Nephron progenitor cell (in vitro differentiated cells): ENCODE data around the gene GAGE10.

ENCODE experiments used
- DNase-seq: peaks from one replicate; pipeline ENCODE4 v3.0.0; 2021
- H3K27ac Mint-ChIP-seq: 2 replicates; pipeline ENCODE4 v1.8.0; 2021; ENCODE audit warnings: mild to moderate bottlenecking, moderate library complexity, mixed read lengths
- H3K27me3 Mint-ChIP-seq: 2 replicates; pipeline ENCODE4 v1.8.0; 2021; ENCODE audit warnings: mild to moderate bottlenecking, low read depth, mixed read lengths; ENCODE audit not compliant: poor library complexity
- H3K36me3 Mint-ChIP-seq: 2 replicates; pipeline ENCODE4 v1.8.0; 2021; ENCODE audit warnings: low read depth, mixed read lengths
- H3K4me1 Mint-ChIP-seq: 2 replicates; pipeline ENCODE4 v1.8.0; 2021; ENCODE audit warnings: mixed read lengths
- H3K4me3 Mint-ChIP-seq: 2 replicates; pipeline ENCODE4 v1.8.0; 2021; ENCODE audit warnings: mild to moderate bottlenecking, moderate library complexity, mixed read lengths
- H3K9me3 Mint-ChIP-seq: 2 replicates; pipeline ENCODE4 v1.8.0; 2021; ENCODE audit warnings: mild to moderate bottlenecking, moderate library complexity, mixed read lengths
- TF ChIP-seq, protein P1 (sequence below): fragments of 200-600 bp; sonication (generic); IDR thresholded peaks from 2 replicates; pipeline ENCODE4 v1.5.0; 2021; ENCODE audit warnings: antibody characterized with exemption

GAGE10 gene

DNA sequence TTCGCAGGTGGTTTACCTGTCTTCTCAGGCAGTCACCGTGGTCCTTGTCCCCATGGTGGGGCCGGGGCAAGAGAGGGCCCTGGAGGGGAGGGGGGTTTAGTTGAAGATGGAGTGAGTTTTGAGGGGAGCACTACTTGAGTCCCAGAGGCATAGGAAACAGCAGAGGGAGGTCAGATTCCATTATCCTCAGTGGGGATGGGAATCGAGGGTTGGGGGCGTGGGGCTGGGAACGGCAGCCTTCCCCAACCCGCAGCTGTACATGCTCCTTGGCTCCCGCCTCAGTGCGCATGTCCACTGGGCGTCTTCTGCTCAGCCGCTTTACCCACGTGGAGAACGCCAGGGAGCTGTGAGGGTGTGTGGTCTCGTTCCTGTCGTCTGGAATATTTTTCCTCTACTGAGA is at the start of gene GAGE10:
GAGE10 (plus strand) TSS at position 301 of the 400 bp plus-strand sequence. CDS start 1,214 bp downstream, outside the sequence.
- Mint-ChIP-seq H3K27ac (no peak within 1 kb of the TSS), H3K9me3 (peaks cover 58% of the 10 kb centered on the region), H3K36me3 (peaks cover 3% of the 10 kb centered on the region)

GRCh38 chrX:49254639-49255038 is 48.8 kb upstream of the GAGE10 start:
- H3K4me3 Mint-ChIP-seq = no peak overlapping the region
- H3K9me3 Mint-ChIP-seq = peaks cover 48% of the 10 kb centered on the region
- no peak for DNase-seq
- no peaks in the 10 kb centered on the region for H3K36me3 Mint-ChIP-seq
- peaks cover under 1% of the 10 kb centered on the region for H3K4me1 Mint-ChIP-seq
- no peak overlapping the region for H3K27ac Mint-ChIP-seq
- H3K27me3 Mint-ChIP-seq = no peaks in the 10 kb centered on the region
- TF ChIP-seq, protein P1, sequence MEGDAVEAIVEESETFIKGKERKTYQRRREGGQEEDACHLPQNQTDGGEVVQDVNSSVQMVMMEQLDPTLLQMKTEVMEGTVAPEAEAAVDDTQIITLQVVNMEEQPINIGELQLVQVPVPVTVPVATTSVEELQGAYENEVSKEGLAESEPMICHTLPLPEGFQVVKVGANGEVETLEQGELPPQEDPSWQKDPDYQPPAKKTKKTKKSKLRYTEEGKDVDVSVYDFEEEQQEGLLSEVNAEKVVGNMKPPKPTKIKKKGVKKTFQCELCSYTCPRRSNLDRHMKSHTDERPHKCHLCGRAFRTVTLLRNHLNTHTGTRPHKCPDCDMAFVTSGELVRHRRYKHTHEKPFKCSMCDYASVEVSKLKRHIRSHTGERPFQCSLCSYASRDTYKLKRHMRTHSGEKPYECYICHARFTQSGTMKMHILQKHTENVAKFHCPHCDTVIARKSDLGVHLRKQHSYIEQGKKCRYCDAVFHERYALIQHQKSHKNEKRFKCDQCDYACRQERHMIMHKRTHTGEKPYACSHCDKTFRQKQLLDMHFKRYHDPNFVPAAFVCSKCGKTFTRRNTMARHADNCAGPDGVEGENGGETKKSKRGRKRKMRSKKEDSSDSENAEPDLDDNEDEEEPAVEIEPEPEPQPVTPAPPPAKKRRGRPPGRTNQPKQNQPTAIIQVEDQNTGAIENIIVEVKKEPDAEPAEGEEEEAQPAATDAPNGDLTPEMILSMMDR = no peak

More for the DNA sequence above, at the start of gene GAGE10:
- Mint-ChIP-seq H3K4me3 (no peak within 1 kb of the TSS), H3K27me3 (peaks cover 6% of the 10 kb centered on the region), H3K4me1 (no peaks in the 10 kb centered on the region)
- no peak for DNase-seq
- TF ChIP-seq, protein P1 = no peak

DNA sequence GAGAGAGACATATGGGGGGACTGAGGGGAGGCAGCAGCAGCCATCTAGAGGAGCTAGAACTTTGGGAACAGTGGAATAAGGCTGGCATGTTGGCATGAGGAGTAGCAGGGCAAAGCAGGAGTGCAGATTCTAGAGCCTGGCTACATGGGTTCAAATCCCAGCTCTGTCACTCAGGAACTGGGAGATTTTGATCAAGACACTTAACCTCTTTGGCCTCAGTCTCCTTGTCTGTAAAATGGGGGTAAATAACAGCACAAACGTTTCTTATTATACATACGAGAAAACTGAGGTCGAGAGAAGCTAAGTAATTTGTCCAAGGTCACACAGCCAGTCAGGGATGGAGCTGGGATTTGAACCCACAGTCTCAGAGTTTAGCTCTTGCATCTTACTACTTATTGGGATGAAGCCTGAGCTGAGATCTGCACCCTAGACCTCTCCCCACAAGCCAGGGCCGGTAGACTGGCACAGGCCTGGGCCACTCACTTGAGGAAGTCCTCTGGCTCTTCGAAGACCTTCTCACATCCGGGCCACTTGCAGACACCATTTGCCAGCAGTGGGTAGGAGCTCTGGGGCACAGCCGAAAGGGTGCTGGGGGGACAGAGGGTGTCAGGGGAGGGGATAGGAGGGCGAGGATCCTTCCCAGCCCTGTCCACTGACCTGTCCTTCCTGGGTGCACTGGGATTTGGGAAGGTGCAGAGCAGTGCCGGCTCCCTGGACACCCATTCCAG is 47.0 kb upstream of the GAGE10 start:
- no peak overlapping the region for H3K4me3 Mint-ChIP-seq
- H3K9me3 Mint-ChIP-seq = peaks cover 49% of the 10 kb centered on the region
- H3K27me3 Mint-ChIP-seq = no peaks in the 10 kb centered on the region
- H3K4me1 Mint-ChIP-seq = peaks cover 5% of the 10 kb centered on the region
- TF ChIP-seq, protein P1 = no peak
- no peak overlapping the region for H3K27ac Mint-ChIP-seq
- H3K36me3 Mint-ChIP-seq = no peaks in the 10 kb centered on the region
- DNase-seq = no peak

GRCh38 chrX:49257074-49257790 is 46.2 kb upstream of the GAGE10 start:
- H3K9me3 Mint-ChIP-seq = peaks cover 48% of the 10 kb centered on the region
- DNase-seq = no peak
- no peak overlapping the region for H3K27ac Mint-ChIP-seq
- no peaks in the 10 kb centered on the region for H3K27me3 Mint-ChIP-seq
- TF ChIP-seq, protein P1 = no peak
- no peak overlapping the region for H3K4me3 Mint-ChIP-seq
- H3K36me3 Mint-ChIP-seq = no peaks in the 10 kb centered on the region
- peaks cover 5% of the 10 kb centered on the region for H3K4me1 Mint-ChIP-seq

GRCh38 chrX:49257846-49258748 is 45.3 kb upstream of the GAGE10 start:
- no peak overlapping the region for H3K27ac Mint-ChIP-seq

More at GRCh38 chrX:49257846-49258748, 45.3 kb upstream of the GAGE10 start:
- DNase-seq = no peak
- Mint-ChIP-seq H3K9me3 (peaks cover 48% of the 10 kb centered on the region), H3K36me3 (no peaks in the 10 kb centered on the region), H3K4me1 (peaks cover 5% of the 10 kb centered on the region), H3K4me3 (no peak overlapping the region), H3K27me3 (peaks cover 4% of the 10 kb centered on the region)
- TF ChIP-seq, protein P1 = no peak
